Brain microvascular endothelial cell (primary cell): ENCODE data around the gene MED10.

Source experiments
- DNase-seq: peaks from one replicate; pipeline ENCODE4 v3.0.0-alpha.2; 2020
- H3K27ac ChIP-seq: fragments of 250-450 bp; sonication (Bioruptor Pico); 2 replicates; pipeline ENCODE4 v1.5.1; 2020; ENCODE audit warnings: mild to moderate bottlenecking, moderate library complexity
- H3K27me3 ChIP-seq: fragments of 250-450 bp; sonication (Bioruptor Pico); replicated peaks from 2 replicates; pipeline ENCODE4 v1.5.1; 2020; ENCODE audit warnings: mild to moderate bottlenecking
- H3K36me3 ChIP-seq: fragments of 250-450 bp; sonication (Bioruptor Pico); replicated peaks from 2 replicates; pipeline ENCODE4 v1.5.1; 2020; ENCODE audit warnings: mild to moderate bottlenecking
- H3K4me3 ChIP-seq: 2 replicates; pipeline ENCODE4 v1.5.1; 2011; ENCODE audit warnings: low read depth, mild to moderate bottlenecking, control low read depth, low read length, moderate library complexity
- CTCF ChIP-seq: IDR thresholded peaks from 2 replicates; pipeline ENCODE4 v1.5.1; 2011; ENCODE audit warnings: low read depth, mild to moderate bottlenecking, moderate library complexity, low read length, control low read depth, inconsistent platforms; ENCODE audit errors: missing control alignments
- in situ Hi-C: cut with HindIII; loops from 2 replicates; pipeline ENCODE4 v1.10.0; 2017; ENCODE audit warnings: low sequenced_read_pairs, low pct_ligation_motif_present

MED10 gene

GRCh38 chr5:6389397-6389796 is 11.1 kb upstream of the MED10 start:
- Histone ChIP-seq H3K27me3 (no peaks in the 10 kb centered on the region), H3K4me3 (no peak overlapping the region), H3K27ac (no peak overlapping the region), H3K36me3 (no peaks in the 10 kb centered on the region)
- DNase-seq, result no peak
- TF ChIP-seq CTCF, result no peak
- in situ Hi-C loops, result no loop called here

GRCh38 chr5:6387970-6388369 is 9.6 kb upstream of the MED10 start:
- TF ChIP-seq CTCF, result no peak
- in situ Hi-C loops, result no loop called here
- Histone ChIP-seq H3K27me3 (no peaks in the 10 kb centered on the region), H3K4me3 (no peak overlapping the region), H3K27ac (no peak overlapping the region), H3K36me3 (no peaks in the 10 kb centered on the region)
- DNase-seq, result no peak

GRCh38 chr5:6386271-6386670 is 7.9 kb upstream of the MED10 start:
- no peaks in the 10 kb centered on the region for H3K27me3 ChIP-seq
- in situ Hi-C loops, result no loop called here
- TF ChIP-seq CTCF, result no peak
- no peak overlapping the region for H3K4me3 ChIP-seq
- no peaks in the 10 kb centered on the region for H3K36me3 ChIP-seq
- DNase-seq, result no peak
- no peak overlapping the region for H3K27ac ChIP-seq

GRCh38 chr5:6384856-6385255 is 6.5 kb upstream of the MED10 start:
- Histone ChIP-seq H3K36me3 (no peaks in the 10 kb centered on the region), H3K27me3 (no peaks in the 10 kb centered on the region), H3K4me3 (no peak overlapping the region), H3K27ac (no peak overlapping the region)
- in situ Hi-C loops, result no loop called here
- DNase-seq, result no peak
- TF ChIP-seq CTCF, result no peak

- no peak overlapping the region for H3K27ac ChIP-seq
- H3K4me3 ChIP-seq, result no peak overlapping the region
- no peak for DNase-seq
- in situ Hi-C loops, result no loop called here
- TF ChIP-seq CTCF, result no peak
- no peaks in the 10 kb centered on the region for H3K27me3 ChIP-seq
- no peaks in the 10 kb centered on the region for H3K36me3 ChIP-seq
Observed at GRCh38 chr5:6383376-6383775, 5.0 kb upstream of the MED10 start.

- in situ Hi-C loops, result no loop called here
- Histone ChIP-seq H3K27ac (no peak overlapping the region), H3K27me3 (no peaks in the 10 kb centered on the region), H3K4me3 (no peak overlapping the region), H3K36me3 (peaks cover 18% of the 10 kb centered on the region)
- TF ChIP-seq CTCF, result no peak
- no peak for DNase-seq
Observed at GRCh38 chr5:6379246-6379645, 899 bp upstream of the MED10 start.
